Adrenal gland (tissue), 12 donors: Measurements from ENCODE around the gene GATA3. TPM values are rescaled to one million over a fixed set of nuclear protein-coding genes. Genes with fewer than 3 reads are reported as not detected.

Experiments
- DNase-seq, 7 donors: peaks; one replicate each; pipeline ENCODE4 v3.0.0-alpha.2; 2019 to 2020
- H3K27ac ChIP-seq, 5 donors: fragments of 200-600 bp; sonication (generic) in 4 of 5; 1 replicate in 3 of 5; 2 replicates in 2 of 5; pipeline versions ENCODE4 v1.5.1 to v1.8.0; 2016 to 2020; ENCODE audit warnings: mild to moderate bottlenecking in 1 of 5
- H3K27me3 ChIP-seq: fragments of 200-600 bp; 2 replicates; pipeline ENCODE4 v1.8.0; 2021
- H3K36me3 ChIP-seq, 2 donors: fragments of 200-600 bp; replicated peaks in 1 of 2; 1 replicate in 1 of 2; 2 replicates in 1 of 2; pipeline versions ENCODE4 v1.5.1 to v1.8.0; 2018 to 2022
- H3K4me1 ChIP-seq, 2 donors: fragments of 200-600 bp; replicated peaks in 1 of 2; 1 replicate in 1 of 2; 2 replicates in 1 of 2; pipeline versions ENCODE4 v1.5.1 to v1.8.0; 2018 to 2021
- H3K4me3 ChIP-seq, 4 donors: fragments of 200-600 bp; sonication (generic) in 3 of 4; one replicate each; pipeline ENCODE4 v1.5.1; 2016 to 2018
- H3K9me3 ChIP-seq, 3 donors: fragments of 200-600 bp; sonication (generic) in 1 of 3; replicated peaks in 1 of 3; 1 replicate in 2 of 3; 2 replicates in 1 of 3; pipeline versions ENCODE4 v1.5.1 to v1.8.0; 2016 to 2021
- POLR2A ChIP-seq, 2 donors: fragments of 450-650 bp; IDR thresholded peaks; one replicate each; pipeline ENCODE4 v1.6.1; 2017; ENCODE audit warnings: antibody characterized with exemption in 2 of 2, mild to moderate bottlenecking in 2 of 2, moderate library complexity in 1 of 2
- WGBS, 4 donors: extraction: QIAGEN DNeasy Blood & Tissue Kit in 2 of 4; methylation state at CpG; one replicate each; pipeline versions ENCODE4 v1.1.5 to v1.1.7; 2013 to 2017; 5-methylcytosine and 5-hydroxymethylcytosine counted together
- intact Hi-C, 2 donors: fragments of 100-400 bp; cut with DNase I; formaldehyde crosslinking; loops; one replicate each; pipeline versions ENCODE4 v1.14.1 to v1.15.0; 2022 to 2023
- polyA plus RNA-seq, 3 donors: library from polyadenylated mRNA; stranded (reverse); fragments of 200-250 nt in 2 of 3; fragments of 350-450 nt in 1 of 3; fragmentation: Illumina TruSeq in 1 of 3; extraction: RNeasy Lipid Tissue Mini Kit (QIAGEN cat#74804) in 1 of 3; gene quantifications; one replicate each; pipeline ENCODE4 v1.2.3, GENCODE V29; 2013 to 2014
- total RNA-seq, 9 donors: library from RNA; depleted of rRNA in 4 of 9; stranded (reverse); fragments of >200 nt in 4 of 9; fragments of 120-200 nt in 1 of 9; fragmentation: NEBNext Ultra II Directional in 1 of 9; extraction: Animal tissue kit (Norgen Biotek cat#: 25700) in 1 of 9; gene quantifications; one replicate each; pipeline versions ENCODE4 v1.1.0 to v1.2.4, GENCODE V29; 2013 to 2023
- TF ChIP-seq, protein P1 (sequence below), 6 experiments: fragments of 450-650 bp in 4 of 6; fragments of 200-600 bp in 2 of 6; sonication (generic) in 1 of 6; IDR thresholded peaks; 1 replicate in 5 of 6; 2 replicates in 1 of 6; pipeline versions ENCODE4 v1.5.1 to v1.8.0; 2016 to 2021; ENCODE audit warnings: antibody characterized with exemption in 6 of 6, mild to moderate bottlenecking in 2 of 6, moderate library complexity in 1 of 6
- donor health status: healthy with polysubstance abuse.
- donor health status: Bipolar disorder and iron deficiency.
- donor health status: DM: yes; HTN: yes; CAD: no.
- donor health status: DM: no; HTN: no; CAD: no.
- donor health status: DM: no; HTN: no; CAD: no.
- donor health status: DM: yes; HTN: yes; CAD: no.

The GATA3 gene
- total and polyA plus RNA-seq, 12 donors: 1.8 to 11.6 (median 4.7) TPM

- intact Hi-C loops: no loop called here
These were observed 7.1 kb downstream of the GATA3 start for GRCh38 chr10:8061274-8062211.

DNA sequence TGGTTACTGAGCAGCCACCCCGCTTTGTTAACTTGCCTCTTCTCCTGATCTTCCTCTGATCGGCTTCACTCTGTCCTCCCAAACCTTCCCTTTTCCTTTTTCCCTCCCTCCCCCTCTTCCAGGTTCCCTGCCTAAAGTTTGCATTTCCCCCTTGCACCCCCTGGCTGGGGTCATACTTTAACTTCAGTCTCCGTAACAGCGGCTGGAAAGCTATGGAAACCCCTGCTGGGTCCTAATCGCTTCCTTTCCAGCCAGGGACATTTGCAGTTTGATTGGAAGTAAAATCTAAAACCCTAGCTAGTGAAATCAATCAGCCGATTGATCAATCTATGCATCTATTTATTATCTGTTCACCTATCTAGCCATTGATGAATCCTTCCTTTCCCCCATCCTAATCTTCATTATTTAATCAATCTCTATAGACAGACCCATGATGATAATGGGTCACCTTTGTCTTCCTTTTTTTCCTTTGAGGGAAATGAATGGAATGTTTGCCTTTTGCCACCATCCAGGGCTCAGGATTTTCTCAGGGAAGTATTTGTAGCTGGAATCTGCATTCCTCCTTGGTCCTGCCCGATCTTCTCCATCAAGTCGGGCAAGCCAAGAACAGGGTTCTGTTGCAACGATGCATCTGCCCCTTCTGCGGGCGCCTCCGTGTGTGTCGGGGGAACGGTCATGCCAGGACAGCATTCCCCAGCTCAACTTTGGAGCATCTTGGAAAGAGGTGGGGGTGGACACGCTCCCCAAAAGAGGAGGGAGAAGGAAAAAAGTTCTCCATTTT lies 8.8 kb downstream of the GATA3 start:
- intact Hi-C loops: no loop called here
- peaks cover 0 to 6% of the 10 kb centered on the region in 2 donors for H3K36me3 ChIP-seq
- DNase-seq: no peak
- H3K9me3 ChIP-seq: no peaks in the 10 kb centered on the region
- H3K27ac ChIP-seq: no peak overlapping the region
- H3K4me3 ChIP-seq: no peak overlapping the region
- H3K4me1 ChIP-seq: peaks cover 0 to 14% of the 10 kb centered on the region in 2 donors
- H3K27me3 ChIP-seq: no peaks in the 10 kb centered on the region
- TF ChIP-seq, protein P1, sequence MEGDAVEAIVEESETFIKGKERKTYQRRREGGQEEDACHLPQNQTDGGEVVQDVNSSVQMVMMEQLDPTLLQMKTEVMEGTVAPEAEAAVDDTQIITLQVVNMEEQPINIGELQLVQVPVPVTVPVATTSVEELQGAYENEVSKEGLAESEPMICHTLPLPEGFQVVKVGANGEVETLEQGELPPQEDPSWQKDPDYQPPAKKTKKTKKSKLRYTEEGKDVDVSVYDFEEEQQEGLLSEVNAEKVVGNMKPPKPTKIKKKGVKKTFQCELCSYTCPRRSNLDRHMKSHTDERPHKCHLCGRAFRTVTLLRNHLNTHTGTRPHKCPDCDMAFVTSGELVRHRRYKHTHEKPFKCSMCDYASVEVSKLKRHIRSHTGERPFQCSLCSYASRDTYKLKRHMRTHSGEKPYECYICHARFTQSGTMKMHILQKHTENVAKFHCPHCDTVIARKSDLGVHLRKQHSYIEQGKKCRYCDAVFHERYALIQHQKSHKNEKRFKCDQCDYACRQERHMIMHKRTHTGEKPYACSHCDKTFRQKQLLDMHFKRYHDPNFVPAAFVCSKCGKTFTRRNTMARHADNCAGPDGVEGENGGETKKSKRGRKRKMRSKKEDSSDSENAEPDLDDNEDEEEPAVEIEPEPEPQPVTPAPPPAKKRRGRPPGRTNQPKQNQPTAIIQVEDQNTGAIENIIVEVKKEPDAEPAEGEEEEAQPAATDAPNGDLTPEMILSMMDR (IDR thresholded peaks at IDR 0.05): no peak
- TF ChIP-seq POLR2A (IDR thresholded peaks at IDR 0.05): no peak
- whole genome bisulfite sequencing, 4 donors: 70 to 86% (median 81%) methylated on average over 15 of the region's 15 CpGs

More at GRCh38 chr10:8061274-8062211, 7.1 kb downstream of the GATA3 start:
- WGBS, 4 donors: 74 to 87% (median 77%) methylated on average over 14 to 17 of the region's 17 CpGs
- peak overlapping the region in 1 of 5 donors; percentile 26 for H3K27ac ChIP-seq
- TF ChIP-seq, protein P1 (IDR thresholded peaks at IDR 0.05): no peak
- TF ChIP-seq POLR2A (IDR thresholded peaks at IDR 0.05): no peak
- H3K9me3 ChIP-seq: no peaks in the 10 kb centered on the region
- no peaks in the 10 kb centered on the region for H3K36me3 ChIP-seq
- H3K4me3 ChIP-seq: no peak overlapping the region
- DNase-seq: peak in 1 of 7 donors; percentile 75
- no peaks in the 10 kb centered on the region for H3K27me3 ChIP-seq
- peaks cover 5 to 25% of the 10 kb centered on the region in 2 donors for H3K4me1 ChIP-seq

DNA sequence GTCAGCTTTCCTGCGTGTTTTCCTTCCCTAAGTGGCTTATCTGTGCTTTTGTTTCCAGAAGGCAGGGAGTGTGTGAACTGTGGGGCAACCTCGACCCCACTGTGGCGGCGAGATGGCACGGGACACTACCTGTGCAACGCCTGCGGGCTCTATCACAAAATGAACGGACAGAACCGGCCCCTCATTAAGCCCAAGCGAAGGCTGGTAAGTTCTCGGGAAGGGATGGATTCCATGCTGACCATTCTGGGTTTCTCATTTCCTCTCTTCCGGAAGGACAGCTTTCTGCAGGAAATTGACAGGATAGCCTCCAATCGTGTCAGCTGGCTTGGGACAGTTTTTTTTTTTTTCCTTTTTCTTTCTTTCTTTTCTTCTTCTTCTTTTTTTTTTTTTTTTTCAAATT lies 9.4 kb downstream of the GATA3 start:
- WGBS, 4 donors: 80 to 87% (median 85%) methylated on average over 13 of the region's 13 CpGs
- no peak overlapping the region for H3K27ac ChIP-seq
- intact Hi-C loops: no loop called here
- no peak for DNase-seq
- H3K36me3 ChIP-seq: peaks cover 0 to 6% of the 10 kb centered on the region in 2 donors
- H3K9me3 ChIP-seq: no peaks in the 10 kb centered on the region
- TF ChIP-seq POLR2A (IDR thresholded peaks at IDR 0.05): no peak
- H3K4me3 ChIP-seq: no peak overlapping the region
- H3K27me3 ChIP-seq: no peaks in the 10 kb centered on the region
- peaks cover 0 to 14% of the 10 kb centered on the region in 2 donors for H3K4me1 ChIP-seq

DNA sequence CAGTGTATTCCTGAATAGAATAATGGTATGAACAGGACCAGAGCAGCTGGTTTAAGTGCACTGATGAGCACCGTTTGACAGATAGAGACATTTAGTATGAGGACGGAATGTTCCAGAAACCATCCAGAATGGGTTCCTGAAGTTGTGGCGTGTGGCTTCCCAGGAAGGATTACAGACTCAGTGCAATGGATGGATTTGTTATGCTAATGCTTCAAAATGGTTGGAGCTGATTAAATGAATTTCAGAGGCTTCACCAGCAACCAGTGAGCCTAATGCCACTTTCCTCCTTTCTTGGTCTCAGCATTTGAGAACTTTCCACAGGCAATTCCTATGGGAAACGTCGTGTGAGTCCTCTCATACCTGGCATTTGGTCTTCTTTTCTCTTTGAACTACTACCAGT lies 9.9 kb downstream of the GATA3 start:
- whole genome bisulfite sequencing, 4 donors: 67 to 71% (median 69%) methylated on average over 5 of the region's 5 CpGs
- H3K27ac ChIP-seq: no peak overlapping the region
- no peaks in the 10 kb centered on the region for H3K27me3 ChIP-seq
- DNase-seq: no peak
- H3K4me3 ChIP-seq: no peak overlapping the region
- peaks cover 0 to 7% of the 10 kb centered on the region in 2 donors for H3K36me3 ChIP-seq
- peaks cover 0 to 12% of the 10 kb centered on the region in 2 donors for H3K4me1 ChIP-seq
- H3K9me3 ChIP-seq: no peaks in the 10 kb centered on the region
- TF ChIP-seq POLR2A (IDR thresholded peaks at IDR 0.05): no peak
- TF ChIP-seq, protein P1 (IDR thresholded peaks at IDR 0.05): no peak
- intact Hi-C loops: no loop called here
